ENCODE data around the gene LRP1B.
"Not testable (repeated sequence)": the region's sequence is repeated elsewhere in the genome, so short reads cannot be mapped to it uniquely, and the experiment has no call there.

LRP1B gene

DNA sequence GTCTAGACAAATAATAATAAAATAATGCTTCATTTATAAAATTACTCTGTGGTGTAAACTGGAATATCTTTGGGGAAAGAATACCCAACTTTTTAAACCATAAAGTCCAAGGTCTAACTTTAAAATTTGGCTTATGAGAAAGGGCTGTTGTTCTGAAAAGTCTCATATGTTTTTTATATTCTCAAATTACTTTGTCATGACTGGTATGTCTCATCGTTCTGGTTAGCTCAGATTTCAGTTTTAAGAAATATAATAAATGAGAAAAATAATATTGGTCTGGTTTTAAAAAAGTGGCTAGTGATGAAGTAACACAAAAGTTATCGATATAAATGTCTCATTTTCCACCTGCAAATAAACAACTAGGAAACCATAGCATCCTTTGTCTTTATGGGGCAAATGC, 1658.1 kb downstream of the LRP1B start:
- DNase-seq = no peak

DNA sequence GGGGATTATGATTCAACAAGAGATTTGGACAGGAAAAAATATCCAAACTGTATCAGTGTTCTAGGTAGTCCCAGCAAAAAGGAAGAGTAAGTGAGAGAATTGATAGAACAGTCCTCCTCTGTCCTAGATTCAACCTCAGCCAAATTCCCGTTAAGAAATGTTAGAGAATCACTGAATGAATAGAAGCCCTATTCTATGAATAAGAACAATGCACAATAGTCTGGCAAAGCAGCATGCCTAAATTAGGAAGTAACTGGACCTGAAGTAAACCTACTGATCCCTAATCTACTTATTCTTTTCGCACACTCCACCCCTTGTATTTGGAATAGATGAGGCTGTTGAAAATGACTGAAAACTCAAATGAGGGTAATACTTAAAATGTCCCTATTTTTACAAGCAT, 1665.5 kb downstream of the LRP1B start:
- no peak for DNase-seq

DNA sequence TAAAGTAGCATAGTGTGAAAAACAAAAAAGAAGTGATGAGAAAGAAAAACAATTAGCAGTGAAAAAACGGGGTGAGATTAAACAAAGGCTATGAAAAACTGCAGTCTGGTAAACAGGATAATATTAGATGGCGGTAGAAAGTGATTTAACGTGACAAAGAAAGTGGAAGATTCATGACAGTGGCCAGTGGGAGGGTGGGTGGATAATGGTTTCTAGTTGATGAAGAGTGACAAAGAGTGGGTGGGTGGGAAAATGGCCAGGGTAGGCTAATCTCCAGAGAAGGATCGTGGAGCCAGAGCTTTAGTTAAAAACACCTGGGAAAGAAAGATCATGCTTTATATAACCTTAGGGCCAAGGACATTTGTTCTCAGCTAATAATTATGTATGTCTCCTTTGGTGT, 1667.8 kb downstream of the LRP1B start:
- no peak for DNase-seq

DNA sequence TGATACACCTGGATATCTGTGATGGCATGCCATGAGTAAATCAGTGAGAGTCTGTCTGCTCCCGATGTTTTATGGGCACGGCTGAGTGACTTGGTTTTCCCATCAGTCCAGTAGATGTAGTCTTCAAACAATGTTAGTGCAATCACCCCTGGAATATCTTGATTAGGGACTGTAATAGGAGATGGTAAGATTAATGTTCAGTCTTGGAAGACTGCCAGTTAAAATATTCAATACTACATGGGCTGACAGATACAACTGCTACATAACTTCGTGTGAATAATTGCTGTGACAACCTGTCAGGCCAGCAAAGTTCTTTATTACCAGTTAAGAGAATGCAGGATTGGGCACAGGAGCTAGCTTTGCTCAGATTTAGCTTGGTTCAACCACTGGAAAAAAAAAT, 1673.3 kb downstream of the LRP1B start:
- no peak for DNase-seq

DNA sequence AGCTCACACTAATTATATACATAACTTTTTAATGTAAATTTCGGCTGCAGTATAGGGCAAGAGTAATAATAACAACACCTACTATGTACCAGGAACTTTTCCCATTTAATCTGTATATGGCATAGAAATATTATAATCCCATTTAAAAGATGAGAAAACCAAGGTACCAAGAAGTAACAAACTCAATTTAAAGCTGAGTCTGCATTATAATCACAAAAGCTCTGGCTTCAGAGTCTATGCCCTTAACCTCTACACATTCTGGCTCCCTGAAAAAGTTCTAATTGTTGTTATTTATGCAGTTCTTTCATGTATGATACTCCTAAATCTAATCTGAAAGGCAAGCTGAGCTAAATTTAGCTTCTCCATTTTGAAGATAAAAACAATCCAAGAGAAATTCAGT, 1675.5 kb downstream of the LRP1B start:
- no peak for DNase-seq

DNA sequence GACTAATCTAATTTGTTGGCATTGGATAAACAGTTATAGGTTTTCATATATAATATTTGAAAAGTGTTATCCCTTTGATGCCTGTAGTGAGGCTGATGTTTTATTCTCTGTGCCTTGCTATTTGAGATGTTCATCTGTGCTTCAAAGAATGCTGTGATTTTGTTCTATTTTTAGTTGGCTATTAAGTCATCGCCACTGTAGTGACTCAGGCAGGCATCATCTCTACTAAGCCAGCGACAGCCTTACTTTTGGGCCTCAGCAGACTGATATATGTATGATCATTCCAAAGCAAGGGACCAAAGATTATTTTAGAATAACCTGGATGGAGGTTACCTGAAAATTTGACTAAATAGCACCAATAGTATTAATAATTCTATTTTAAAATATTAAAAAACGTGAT, 1676.1 kb downstream of the LRP1B start:
- DNase-seq = no peak

DNA sequence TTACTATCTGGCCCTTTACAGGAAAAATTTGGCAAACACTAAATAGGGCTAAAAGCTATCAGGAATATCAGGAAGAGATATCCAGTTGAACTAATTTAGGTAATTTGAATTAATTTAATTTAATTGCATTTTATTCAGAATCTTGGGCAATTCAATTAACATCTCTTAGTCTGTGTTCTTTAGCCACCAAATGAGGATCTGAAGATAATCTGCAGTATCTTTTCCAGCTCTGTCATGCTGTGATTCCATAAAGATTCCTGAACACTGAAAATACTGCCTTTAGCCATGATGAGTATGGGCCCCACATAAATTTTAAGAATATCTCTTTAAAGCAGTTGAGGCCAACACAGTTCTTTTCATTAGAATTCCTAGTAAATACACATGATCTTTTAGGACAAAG, 1679.5 kb downstream of the LRP1B start:
- DNase-seq = no peak

DNA sequence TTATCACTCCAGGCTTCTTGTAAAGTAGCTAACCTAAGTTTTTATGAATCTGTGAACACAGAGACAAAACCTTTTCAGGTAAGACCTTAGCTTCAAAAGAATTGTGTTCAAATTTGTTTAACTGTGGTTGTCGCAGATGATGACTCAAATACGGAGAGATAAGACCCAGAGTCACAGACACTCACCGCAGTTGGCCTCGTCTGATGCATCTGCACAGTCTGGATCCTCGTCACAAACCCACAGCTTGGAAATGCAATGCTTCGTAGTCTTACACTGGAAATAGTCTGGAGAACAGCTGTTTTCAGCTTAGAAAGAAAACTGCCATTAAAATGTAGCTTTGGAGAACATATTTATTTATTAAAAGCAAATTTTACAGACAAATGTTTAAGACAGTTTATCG, 1688.5 kb downstream of the LRP1B start:
- DNase-seq = no peak

DNA sequence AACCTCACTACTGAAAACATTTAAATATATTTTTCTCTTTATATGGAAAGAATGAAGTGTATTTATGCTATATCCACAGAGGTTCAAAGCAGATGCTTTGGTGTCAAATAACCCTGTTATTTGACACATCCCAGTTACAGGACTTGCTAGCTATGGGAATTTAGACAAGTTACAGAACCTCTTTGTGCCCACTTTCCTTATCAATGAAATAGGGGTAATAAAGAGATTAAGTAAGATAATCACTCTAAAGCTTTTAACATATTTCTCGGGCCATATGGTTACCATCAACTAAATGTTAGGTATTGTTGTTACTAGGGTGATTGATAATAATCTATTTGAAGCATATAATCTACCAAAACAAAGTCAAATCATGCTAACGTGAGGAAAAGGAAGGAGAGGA, 1690.0 kb downstream of the LRP1B start:
- DNase-seq = no peak

DNA sequence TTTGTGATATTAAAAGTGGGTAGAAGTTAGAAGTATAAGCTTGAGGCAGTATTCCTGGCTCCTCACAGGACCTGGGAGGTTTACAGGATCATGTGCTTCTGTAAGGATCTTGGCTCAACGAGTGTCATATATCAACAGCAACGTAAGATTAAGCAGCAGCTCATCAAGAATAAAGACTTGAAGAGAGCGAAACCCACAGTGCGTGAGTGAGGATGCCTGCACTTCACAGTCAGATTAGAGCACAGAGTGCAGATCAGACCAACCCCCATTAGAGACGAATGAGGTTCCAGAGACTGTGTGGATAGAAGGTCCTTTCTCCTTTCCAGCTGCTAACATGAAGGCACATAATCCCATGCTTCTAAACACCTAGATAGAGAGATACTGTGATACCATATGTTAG, 1693.9 kb downstream of the LRP1B start:
- no peak for DNase-seq

DNA sequence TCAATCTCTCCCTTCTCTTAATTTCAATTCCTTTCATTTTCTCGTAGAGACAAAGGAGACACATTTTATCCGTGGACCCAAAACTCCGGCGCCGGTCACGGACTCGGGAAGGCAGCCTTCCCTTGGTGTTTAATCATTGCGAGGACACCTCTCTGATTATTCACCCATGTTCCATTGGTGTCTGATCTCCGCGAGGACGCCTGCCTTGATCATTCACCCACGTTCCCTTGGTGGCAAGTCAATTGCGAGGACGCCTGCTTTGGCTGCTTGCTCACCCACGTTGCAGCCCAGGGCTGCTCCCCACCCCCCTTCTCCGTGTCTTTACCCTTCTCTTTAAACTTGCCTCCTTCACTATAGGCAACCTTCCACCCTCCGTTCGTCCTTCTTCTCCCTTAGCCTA, 1703.8 kb downstream of the LRP1B start:
- DNase-seq = not testable (repeated sequence)

DNA sequence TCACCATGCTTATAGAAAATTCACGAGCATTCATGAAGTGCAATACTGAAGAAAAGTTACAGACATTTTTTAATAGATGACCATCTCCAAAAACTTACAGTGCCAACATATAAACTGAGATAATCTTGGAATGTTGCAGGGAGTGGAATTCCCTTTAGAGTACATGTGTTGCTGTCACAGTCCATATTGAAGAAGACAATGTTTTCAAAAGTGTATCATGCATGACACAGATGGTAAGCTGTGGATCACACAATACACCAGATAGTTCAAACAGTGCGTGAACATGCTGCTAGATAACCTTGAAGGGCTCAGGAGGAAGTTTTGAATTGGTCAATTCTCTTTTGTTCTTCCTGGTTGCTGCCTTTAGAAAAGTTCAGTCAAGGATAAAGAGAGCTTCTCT, 1706.3 kb downstream of the LRP1B start:
- no peak for DNase-seq

DNA sequence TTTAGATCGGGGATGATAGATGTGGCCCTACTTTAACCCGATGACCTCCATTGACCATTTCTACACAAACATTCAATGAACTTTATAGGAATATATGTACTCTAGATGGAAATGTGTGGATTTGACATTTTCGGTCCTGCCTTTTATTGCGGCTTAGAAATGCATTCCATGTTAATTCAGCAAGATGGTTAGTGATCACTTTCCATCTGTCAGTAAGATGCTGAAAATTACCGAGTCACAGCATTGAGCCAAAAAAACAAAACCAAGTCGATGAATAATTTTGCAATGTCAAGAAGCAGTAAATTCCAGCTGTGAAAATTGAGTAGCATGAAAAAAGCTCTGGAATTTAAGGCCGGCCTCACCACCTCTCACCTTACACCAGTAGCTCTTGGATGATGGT, 1708.1 kb downstream of the LRP1B start:
- DNase-seq = no peak

DNA sequence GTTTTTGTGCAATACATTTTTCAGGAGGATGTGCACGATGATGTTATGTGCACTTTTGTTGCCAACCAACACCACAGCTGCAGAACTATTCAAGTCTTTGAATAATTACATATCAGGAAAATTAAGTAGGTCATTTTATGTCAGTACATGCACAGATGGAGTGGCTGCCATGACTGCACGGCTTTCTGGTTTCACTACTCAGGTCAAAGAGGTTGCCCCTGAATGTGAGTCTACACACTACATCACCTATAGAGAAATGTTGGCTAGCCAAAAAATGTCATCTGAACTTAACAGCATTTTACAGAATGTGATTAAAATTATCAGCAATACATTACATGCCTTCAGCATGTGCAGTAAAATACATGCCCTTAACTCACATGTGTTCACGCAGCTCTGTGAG, 1713.3 kb downstream of the LRP1B start:
- DNase-seq = no peak

DNA sequence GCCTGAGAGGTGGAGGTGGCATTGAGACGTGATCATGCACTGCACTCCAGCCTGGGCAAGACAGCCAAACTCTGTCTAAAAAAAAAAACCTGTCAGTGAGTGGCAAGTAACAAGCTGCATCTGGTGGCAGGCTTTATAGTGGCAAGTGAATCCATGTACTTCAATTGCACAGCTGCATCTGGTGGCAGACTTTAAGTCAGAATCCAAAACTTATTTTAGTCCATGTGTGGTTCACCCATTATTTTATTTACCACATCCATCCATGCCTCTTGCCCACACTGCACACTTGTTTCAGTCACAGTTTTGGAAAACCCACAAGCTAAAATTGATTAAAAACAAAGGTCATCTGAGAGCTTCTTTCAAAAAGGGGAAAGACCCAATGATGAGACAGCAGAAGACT, 1714.2 kb downstream of the LRP1B start:
- DNase-seq = no peak

DNA sequence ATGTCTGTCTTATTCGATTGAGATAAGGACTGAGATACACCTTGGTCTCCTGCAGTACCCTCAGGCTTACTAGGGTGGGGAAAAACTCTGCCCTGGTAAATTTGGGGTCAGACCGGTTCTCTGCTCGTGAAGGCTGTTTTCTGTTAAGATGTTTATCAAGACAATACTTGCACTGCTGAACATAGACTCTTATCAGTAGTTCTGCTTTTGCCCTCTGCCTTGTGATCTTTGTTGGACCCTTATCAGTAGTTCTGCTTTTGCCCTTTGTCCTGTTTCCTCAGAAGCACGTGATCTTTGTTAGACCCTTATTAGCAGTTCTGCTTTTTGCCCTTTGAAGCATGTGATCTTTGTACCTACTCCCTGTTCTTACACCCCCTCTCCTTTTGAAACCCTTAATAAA, 1715.8 kb downstream of the LRP1B start:
- not testable (repeated sequence) for DNase-seq

DNA sequence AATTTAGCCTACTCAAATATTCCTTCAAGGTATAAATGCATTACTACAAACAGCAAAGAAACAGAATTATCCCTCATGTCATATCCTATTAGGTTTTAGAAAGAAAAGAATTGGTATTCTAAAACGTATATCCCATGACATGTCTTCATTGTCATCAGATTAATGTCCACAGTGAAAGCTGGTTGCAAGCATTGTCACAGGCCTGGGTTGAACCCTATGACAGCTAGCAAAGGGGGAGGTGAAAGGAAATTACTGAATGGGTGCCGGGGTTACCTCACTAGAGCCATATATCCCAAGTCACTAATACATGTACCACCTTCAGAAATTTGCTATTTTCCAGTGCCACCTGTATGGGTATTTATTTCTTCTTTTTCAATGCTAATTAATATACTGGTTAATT, 1720.1 kb downstream of the LRP1B start:
- DNase-seq = no peak

DNA sequence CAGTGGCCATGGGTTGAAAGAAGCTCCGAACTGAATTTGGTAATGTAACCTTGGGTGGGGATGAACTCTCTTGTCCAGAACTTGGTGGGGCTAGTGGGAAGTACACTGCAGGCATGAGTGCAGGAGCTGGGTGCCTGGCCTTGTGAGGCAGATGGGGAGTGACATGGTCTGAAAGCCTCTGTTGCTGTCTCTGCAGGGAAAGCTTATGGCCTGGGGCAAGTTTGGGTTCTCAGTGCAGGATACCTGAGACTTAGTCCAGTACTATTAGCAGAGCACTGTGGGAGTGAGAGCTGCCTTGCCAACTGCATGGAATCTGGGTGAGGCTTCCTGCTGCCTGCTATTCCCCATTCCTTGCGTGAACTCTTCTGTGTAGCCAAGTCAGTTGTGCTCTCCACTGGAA, 1729.8 kb downstream of the LRP1B start:
- DNase-seq = no peak

DNA sequence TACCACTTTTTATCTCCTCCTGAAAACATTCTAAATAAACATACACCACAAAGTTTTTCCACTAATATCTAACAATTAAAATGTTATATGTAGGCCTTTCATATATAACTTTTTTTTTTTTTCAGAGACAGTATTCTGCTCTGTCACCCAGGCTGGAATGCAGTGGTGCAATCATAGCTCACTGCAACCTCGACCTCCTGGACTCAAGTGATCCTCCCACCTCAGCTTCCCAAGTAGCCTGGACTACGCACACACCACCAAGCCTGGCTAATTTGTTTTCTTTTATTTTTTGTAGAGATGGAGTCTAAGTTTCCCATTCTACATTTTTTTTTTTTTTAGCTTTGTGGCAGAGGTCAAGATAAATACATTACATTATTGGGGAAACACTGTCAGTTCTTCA, 1738.0 kb downstream of the LRP1B start:
- no peak for DNase-seq

DNA sequence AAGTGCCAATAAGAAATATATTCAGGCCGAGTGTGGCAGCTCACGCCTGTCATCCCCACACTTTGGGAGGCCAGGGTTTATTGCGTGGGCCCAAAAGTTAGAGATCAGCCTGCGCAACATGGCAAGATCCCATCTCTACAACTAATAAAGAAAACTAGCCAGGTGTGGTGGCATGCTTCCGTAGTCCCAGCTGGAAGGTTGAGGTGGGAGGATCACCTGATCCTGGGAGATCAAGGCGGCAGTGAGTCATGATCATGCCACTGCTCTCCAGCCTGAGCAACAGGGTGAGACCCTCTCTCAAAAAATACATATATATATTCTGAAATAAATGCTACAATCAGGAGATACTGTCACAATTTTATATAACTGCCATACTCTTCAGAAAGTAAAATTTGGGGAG, 1745.9 kb downstream of the LRP1B start:
- DNase-seq = no peak

DNA sequence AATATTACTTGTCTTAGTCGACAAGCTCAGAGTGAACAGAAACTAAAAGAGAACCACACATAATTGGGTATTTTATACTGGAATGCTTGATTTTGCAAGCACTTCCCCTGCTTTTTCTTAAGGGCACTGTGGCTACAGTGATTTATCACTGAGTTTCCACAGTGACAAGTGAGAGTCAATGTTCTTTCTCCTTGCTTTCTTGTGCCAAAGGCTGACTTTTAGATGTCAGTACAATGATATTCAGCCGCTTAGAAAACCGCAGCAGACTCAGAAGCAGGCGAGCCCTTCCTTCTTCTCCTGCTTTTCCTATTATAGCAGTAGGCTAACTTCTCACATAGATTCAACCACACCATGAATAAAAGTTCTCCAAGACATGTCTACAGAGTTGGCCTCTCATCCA, 1747.0 kb downstream of the LRP1B start:
- no peak for DNase-seq

DNA sequence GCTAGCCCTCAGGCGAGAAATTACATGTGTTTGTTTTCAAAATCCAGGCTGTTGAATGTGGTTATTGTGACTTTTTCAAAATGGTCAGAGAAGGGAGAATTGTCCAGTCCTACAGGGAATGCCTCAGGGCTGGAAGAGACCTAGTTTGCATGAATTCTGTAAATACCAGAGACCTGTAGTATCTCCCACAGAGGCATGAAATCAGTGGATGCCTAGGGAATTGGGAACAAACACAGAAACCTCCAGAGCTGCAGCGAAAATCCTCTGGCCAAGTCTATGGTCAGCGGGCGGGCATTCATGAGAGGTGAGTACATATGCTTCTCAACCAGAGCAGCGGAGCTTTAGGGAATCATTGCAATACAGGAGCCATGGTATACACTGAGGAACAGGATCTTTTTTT, 1754.1 kb downstream of the LRP1B start:
- no peak for DNase-seq

DNA sequence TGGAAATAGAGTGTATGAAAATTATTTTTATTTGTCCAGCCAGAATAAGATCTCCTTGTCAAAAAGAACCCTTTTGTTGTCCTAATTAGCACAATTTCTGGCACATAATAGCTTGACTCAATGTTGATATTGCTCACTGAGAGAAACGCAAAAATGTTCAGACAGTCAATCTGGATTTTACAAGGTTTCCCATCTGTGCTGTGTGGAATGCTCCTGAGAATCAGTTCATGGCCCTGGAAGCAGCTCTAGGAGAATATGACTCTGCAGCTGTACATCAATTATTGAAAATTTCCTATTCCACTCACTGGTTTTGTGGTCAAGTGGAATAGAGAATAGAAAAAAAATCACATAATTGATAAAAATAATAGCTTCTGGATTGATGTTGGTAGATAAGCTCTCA, 1767.7 kb downstream of the LRP1B start:
- DNase-seq = no peak

DNA sequence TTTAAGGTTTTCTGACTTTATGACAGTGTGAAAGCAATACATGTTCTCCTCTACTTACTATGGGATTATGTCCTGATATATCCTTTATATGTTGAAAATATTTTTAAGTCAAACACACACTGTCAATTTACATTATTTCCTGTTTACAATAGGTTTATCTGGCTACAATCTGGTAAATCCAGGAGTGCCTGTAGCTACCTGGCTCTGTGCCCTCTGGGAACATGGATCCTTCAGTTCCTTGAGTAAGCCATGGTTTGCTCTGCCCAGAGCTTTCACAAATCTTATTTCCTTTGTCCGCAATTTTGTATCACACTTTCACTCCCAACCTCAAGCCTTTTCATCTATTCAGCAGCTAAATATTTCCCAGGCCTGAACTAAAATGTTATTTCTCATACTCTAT, 1768.5 kb downstream of the LRP1B start:
- DNase-seq = no peak

DNA sequence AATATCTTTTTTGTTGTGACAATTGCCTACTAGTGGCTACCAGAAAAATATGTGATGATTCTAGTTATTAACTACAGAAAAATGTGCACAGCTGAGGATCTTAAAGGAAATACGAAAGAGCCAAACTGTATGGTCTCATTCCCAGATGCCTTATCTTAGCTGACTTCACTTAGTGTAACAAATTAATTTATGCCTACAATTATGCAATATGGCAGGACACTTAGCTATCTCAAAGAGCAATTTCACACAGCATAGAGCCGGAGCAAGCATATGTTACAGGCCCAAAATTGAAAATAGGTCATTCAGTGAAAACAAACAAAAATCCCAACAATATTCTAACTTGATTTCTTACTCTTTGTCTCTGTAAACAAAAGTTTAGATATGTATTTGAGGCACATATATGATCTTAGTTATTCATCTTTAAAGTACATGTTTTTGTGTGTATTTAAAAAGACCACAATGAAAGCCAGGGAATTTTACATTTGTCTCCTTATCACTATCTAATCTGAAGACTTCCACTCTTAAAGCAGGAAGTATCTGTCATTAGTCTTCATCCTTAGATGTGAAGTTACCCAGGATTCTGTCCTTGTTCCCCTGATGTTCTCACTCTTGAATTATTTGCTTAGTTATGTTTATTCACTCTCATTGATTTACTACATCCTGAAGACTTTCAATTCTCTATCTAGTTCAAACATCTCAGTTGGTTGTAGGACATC, 1771.6 kb downstream of the LRP1B start:
- DNase-seq = no peak

DNA sequence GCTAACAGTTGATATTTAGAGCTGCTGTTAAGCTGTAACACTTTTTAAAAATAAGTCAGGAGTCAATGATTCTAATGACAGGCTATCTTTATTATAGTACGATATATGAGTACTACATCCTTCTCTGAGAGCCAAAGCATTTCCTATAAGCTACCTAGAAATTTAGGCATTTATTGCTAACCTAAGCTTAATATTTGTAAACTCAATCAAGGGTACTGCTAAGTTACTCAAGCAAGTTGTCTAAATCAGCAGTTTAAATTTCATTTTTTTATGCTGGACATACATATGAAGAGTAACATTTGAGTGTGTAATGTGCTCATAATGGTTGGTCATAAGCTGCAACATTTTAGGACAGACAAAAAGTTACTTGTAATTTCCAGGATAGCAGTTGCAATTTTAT, 1774.1 kb downstream of the LRP1B start:
- DNase-seq = no peak
